ENCODE results near the gene CASKIN2. TPM values are rescaled to one million over a fixed set of nuclear protein-coding genes. Genes with fewer than 3 reads are reported as not detected.

Gene CASKIN2
- total and polyA plus RNA-seq, 3 experiments from 2014 or later = 0.15 to 11.1 (median 6.9) TPM

DNA sequence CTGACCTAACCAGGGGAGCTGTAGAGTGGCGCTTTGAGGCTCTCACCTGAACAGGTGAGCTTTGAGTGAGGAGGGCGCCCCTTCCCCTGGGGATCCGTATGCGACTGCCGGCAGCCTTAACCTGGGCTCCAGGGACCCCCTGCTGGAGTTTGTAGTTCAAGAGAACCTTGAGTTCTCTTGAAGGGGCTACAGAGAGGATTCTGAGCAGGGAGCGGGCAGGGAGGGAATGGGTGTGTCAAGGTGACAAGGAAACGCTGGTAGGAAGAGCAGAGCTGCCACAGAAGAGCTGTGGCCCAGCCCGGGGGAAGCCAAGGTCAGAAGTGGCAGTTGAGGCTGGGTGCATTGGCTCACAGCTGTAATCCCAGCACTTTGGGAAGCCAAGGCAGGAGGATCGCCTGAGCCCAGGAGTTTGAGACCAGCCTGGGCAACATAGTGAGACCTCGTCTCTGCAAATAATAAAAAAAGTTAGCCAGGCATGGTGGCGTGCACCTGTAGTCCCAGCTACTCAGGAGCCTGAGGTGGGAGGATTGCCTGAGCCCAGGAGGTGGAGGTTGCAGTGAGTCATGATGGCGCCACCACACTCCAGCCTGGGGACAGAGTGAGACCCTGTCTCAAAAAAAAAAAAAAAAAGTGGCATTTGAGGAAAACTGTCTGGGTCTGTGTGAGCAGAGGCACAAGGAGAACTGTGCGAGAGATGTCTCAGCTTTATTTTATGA, 11.4 kb upstream of the CASKIN2 start:
- no peaks in the 10 kb centered on the region for H3K9me3 Mint-ChIP-seq
- peaks cover 12 to 24% (median 15%) of the 10 kb centered on the region in 3 donors for H3K4me1 Mint-ChIP-seq
- Histone ChIP-seq H3K4me1 (ENCODE audit: insufficient read depth, low read length) (peaks cover 11% of the 10 kb centered on the region), H3K27ac (ENCODE audit: low read depth, low read length) (no peak overlapping the region), H3K9me3 (ENCODE audit: low read length) (no peaks in the 10 kb centered on the region), H3K4me3 (ENCODE audit: low read length) (peak overlapping the region; percentile 63), H3K36me3 (ENCODE audit: insufficient read depth, low read length) (peaks cover 12% of the 10 kb centered on the region), H3K27me3 (ENCODE audit: insufficient read depth, low read length, poor library complexity, severe bottlenecking) (no peaks in the 10 kb centered on the region)
- H3K4me3 Mint-ChIP-seq = peak overlapping the region; percentile 79 to 91 (median 86)
- DNase-seq = peak in 1 of 5 donors; percentile 16
- POLR2A ChIA-PET = interaction anchor here (0.7 to 3.7 kb wide), 3 partner anchors 9 to 15 kb away, joined by 4 to 44 read pairs (median 11); partner anchors contain the start of gene TSEN54
- CTCF ChIA-PET = interaction anchor here (0.9 to 2.3 kb wide), 5 partner anchors 8 to 222 kb away, joined by 3 to 13 read pairs (median 4); partner anchors contain the start of gene TSEN54
- H3K27ac Mint-ChIP-seq = peak overlapping the region in 6 of 8 donors; percentile 42 to 85 (median 61)
- H3K27me3 Mint-ChIP-seq = no peaks in the 10 kb centered on the region
- peaks cover 0 to 38% (median 0%) of the 10 kb centered on the region in 3 donors for H3K36me3 Mint-ChIP-seq

DNA sequence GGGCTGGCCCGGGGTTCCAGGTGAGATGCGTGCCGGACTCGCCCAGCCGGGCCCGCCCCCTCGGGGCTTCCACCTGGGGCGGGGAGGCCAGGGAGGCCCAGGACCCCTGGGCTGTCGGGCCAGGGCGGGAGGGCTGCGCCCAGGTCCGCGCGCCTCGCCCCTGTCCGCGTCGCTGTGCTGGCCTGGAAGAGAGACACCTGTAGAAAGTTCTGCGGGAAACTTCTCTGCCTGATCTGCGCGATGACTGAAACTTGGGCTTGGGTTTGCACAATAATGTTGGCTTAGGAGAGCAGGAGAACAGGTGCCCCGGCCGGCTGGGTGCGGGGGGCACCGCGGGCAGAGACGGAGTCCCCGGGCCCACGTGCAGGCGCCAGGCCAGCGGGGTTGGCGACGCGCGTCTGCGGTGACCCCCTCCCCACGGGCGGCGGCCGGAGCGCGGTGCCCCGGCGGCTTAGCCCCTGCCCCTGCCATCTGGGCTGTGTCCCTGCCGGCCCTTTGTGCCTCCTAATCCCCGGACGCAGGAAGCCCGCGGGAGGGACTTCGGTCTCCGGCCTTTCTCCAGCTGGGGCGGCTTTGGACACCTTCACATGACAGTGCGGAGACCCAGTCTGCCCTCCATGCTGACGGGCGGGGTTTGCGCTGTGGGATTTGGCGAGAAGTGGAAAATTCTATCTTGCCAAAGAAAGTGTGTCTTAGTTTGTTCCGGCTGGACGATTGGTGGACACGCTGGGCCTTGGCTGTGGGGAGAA, 10.6 kb upstream of the CASKIN2 start:
- POLR2A ChIA-PET = interaction anchor here (1.1 to 3.7 kb wide), 4 partner anchors 9 to 70 kb away, joined by 3 to 44 read pairs (median 9); partner anchors contain the start of genes TMEM94 and TSEN54
- peaks cover 12% of the 10 kb centered on the region for H3K36me3 ChIP-seq (ENCODE audit: insufficient read depth, low read length)
- H3K9me3 ChIP-seq (ENCODE audit: low read length) = no peaks in the 10 kb centered on the region
- H3K4me3 Mint-ChIP-seq = peak overlapping the region; percentile 79 to 91 (median 86)
- H3K36me3 Mint-ChIP-seq = peaks cover 0 to 40% (median 0%) of the 10 kb centered on the region in 3 donors
- no peaks in the 10 kb centered on the region for H3K27me3 Mint-ChIP-seq
- H3K9me3 Mint-ChIP-seq = no peaks in the 10 kb centered on the region
- H3K27ac ChIP-seq (ENCODE audit: low read depth, low read length) = no peak overlapping the region
- H3K27me3 ChIP-seq (ENCODE audit: insufficient read depth, low read length, poor library complexity, severe bottlenecking) = no peaks in the 10 kb centered on the region
- peak overlapping the region in 5 of 8 donors; percentile 42 to 81 (median 51) for H3K27ac Mint-ChIP-seq
- no peak for DNase-seq
- CTCF ChIA-PET = interaction anchor here (0.9 to 2.3 kb wide), 5 partner anchors 8 to 223 kb away, joined by 3 to 18 read pairs (median 4); partner anchors contain the start of gene TSEN54
- H3K4me3 ChIP-seq (ENCODE audit: low read length) = peak overlapping the region; percentile 63
- H3K4me1 Mint-ChIP-seq = peaks cover 12 to 22% (median 15%) of the 10 kb centered on the region in 3 donors
- H3K4me1 ChIP-seq (ENCODE audit: insufficient read depth, low read length) = peaks cover 11% of the 10 kb centered on the region

DNA sequence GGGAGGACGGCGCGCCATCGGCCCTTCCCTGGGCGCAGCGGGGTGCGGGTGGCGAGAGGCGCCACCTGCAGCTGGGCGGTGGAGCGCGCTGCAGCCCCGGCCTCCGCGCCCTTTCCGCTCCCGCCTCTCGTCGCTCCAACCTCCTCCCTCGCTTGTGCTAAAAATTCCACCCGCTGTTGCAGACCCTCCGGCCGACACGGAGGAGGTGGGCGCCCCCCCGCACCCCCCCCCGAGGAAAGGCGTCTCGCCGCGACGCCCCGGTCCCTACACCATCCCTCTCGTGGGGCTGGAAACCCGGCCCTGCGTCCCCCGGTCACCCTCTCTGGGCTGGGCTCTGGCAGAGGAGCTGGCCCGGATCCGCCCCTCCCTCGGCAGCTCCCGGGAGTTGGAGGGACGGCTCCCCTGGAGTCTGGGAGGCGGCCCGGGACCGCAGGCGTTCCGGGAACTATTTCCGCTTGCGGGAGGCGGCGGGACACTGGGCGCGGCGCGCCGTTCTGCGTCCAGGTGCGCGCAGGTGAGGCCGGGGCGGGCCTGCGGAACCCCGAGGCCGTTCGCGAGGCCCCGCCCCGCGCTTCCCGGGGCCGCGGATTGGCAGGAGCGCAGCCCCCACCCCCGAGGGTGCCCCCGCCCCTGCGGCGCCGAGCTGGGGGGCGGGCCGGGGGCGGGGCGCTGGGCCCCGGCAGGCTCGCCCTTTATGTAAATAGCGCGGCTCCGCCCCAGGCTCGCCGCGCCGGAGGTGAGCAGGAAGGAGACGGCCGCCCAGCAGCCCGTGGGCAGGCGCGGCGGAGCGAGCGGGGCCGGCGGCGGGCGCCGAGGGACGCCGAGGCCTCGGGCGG, 9.9 kb upstream of the CASKIN2 start, which contains the start of gene LLGL2:
Gene LLGL2, plus strand, starts transcription at position 728 of the 836 bp plus-strand sequence. CDS start 17,730 bp downstream, outside the sequence.
- Mint-ChIP-seq H3K4me1 (peaks cover 12 to 20% (median 15%) of the 10 kb centered on the region in 3 donors), H3K4me3 (peak within 1 kb of the TSS; percentile 79 to 91 (median 86)), H3K27me3 (no peaks in the 10 kb centered on the region), H3K36me3 (peaks cover 0 to 43% (median 0%) of the 10 kb centered on the region in 3 donors), H3K9me3 (no peaks in the 10 kb centered on the region), H3K27ac (peak within 1 kb of the TSS; percentile 42 to 94 (median 65))
- Histone ChIP-seq H3K4me3 (ENCODE audit: low read length) (peak within 1 kb of the TSS; percentile 63), H3K27ac (ENCODE audit: low read depth, low read length) (no peak within 1 kb of the TSS), H3K4me1 (ENCODE audit: insufficient read depth, low read length) (peaks cover 11% of the 10 kb centered on the region), H3K9me3 (ENCODE audit: low read length) (no peaks in the 10 kb centered on the region), H3K36me3 (ENCODE audit: insufficient read depth, low read length) (peaks cover 13% of the 10 kb centered on the region), H3K27me3 (ENCODE audit: insufficient read depth, low read length, poor library complexity, severe bottlenecking) (no peaks in the 10 kb centered on the region)
- POLR2A ChIA-PET = interaction anchor here (0.5 to 3.7 kb wide), 7 partner anchors 8 to 826 kb away, joined by 3 to 44 read pairs (median 4); partner anchors contain the start of genes MRPL58, TMEM94 and TSEN54
- CTCF ChIA-PET = interaction anchor here (0.6 to 2.2 kb wide), 5 partner anchors 9 to 99 kb away, joined by 3 to 18 read pairs (median 4); partner anchors contain the start of gene TSEN54
- DNase-seq = peak; percentile 80 to 91 (median 88)

DNA sequence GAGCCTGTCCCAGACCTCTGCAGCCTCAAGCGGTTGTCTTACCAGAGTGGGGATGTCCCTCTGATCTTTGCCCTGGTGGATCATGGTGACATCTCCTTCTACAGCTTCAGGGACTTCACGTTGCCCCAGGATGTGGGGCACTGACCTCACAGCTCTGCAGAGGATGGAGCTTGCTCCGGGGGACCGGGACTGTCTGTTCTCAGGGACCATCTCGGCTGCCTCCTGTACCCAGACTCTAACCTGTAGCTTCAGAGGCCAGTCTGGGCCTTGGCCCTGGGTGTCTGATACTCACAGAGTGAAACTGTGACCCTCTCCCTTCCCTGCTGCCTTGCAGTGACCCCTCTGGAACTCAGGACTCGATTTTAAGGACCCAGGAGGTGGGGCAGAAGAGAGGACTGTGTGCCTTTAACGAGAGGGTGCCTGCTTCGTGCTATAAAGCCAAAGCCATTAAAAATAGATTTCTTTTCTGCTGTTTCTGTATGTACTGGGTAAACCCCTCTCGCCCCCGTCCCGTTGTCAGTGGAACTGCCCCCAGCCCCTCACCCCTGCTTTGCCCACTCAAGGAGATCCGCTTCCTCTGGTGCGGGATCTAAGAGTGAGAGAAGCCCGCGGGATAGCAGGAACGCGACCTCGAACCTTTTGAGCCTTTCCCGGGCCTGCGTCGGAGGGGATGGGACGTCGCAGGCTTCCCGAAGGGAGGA, 9.1 kb upstream of the CASKIN2 start:
- H3K9me3 Mint-ChIP-seq = no peaks in the 10 kb centered on the region
- peak in 1 of 5 donors; percentile 5 for DNase-seq
- Histone ChIP-seq H3K4me3 (ENCODE audit: low read length) (no peak overlapping the region), H3K4me1 (ENCODE audit: insufficient read depth, low read length) (peaks cover 15% of the 10 kb centered on the region), H3K27me3 (ENCODE audit: insufficient read depth, low read length, poor library complexity, severe bottlenecking) (no peaks in the 10 kb centered on the region), H3K27ac (ENCODE audit: low read depth, low read length) (no peak overlapping the region), H3K9me3 (ENCODE audit: low read length) (no peaks in the 10 kb centered on the region), H3K36me3 (ENCODE audit: insufficient read depth, low read length) (peaks cover 19% of the 10 kb centered on the region)
- H3K4me3 Mint-ChIP-seq = peak overlapping the region; percentile 65 to 88 (median 69)
- peak overlapping the region in 6 of 8 donors; percentile 35 to 94 (median 56) for H3K27ac Mint-ChIP-seq
- peaks cover 0 to 44% (median 0%) of the 10 kb centered on the region in 3 donors for H3K36me3 Mint-ChIP-seq
- ChIA-PET CTCF (interaction anchor here (0.9 to 2.2 kb wide), 5 partner anchors 8 to 99 kb away, joined by 3 to 18 read pairs (median 4); partner anchors contain the start of gene TSEN54), POLR2A (interaction anchor here (3.7 kb wide), 1 partner anchor 7 kb away, joined by 44 read pairs; the partner anchor contains the start of gene TSEN54)
- H3K4me1 Mint-ChIP-seq = peaks cover 16 to 24% (median 16%) of the 10 kb centered on the region in 3 donors
- no peaks in the 10 kb centered on the region for H3K27me3 Mint-ChIP-seq

DNA sequence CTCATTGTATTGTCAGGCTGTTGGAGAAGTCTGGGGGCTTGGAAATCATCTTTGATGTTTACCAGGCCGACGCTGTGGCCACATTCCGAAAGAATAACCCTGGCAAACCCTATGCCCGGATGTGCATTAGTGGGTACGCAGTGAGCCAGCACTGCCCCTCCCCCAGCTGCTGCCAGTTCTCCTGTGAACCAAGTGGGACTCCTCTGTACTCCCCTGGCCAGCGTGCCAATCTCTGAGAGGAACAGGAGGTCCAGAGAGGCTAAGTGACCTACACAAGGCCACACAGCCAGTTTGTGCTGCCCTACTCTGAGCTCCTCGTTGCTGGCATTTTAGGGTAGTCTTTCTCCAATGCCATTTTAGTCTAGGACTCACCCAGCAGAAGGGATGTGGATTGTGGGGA, 8.3 kb upstream of the CASKIN2 start:
- H3K27me3 Mint-ChIP-seq = no peaks in the 10 kb centered on the region
- CTCF ChIA-PET = interaction anchor here (0.9 to 2.2 kb wide), 4 partner anchors 7 to 19 kb away, joined by 3 to 18 read pairs (median 4); partner anchors contain the start of gene TSEN54

DNA sequence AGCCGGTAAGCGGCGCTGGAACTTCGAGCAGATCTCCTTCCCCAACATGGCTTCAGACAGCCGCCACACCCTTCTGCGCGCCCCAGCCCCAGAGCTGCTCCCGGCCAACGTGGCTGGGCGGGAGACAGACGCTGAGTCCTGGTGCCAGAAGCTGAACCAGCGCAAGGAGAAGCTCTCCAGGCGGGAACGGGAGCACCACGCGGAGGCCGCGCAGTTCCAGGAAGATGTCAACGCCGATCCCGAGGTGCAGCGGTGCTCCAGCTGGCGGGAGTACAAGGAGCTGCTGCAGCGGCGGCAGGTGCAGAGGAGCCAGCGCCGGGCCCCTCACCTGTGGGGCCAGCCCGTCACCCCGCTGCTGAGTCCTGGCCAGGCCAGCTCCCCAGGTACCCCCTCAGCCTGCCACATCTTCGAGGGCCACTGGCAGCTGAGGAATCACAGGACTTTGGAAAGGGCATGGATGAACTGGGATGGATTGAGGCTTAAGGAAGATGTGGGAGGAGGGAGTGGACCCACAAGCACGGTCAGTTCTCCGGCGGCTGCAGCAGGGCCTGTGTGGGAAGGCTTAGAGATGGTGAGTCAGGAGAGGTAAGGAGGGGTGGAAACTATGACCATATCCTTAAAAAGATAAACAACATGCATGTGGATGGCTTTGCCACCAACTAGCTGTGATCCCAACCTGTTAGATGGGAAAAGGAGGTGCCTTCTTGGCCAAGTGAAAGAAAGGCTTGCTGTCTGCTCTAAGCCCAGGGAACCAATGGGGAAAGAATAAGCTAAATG, 6.8 kb upstream of the CASKIN2 start:
- DNase-seq = no peak
- peaks cover 0 to 2% of the 10 kb centered on the region in 2 donors for H3K27me3 Mint-ChIP-seq
- peaks cover 3 to 59% (median 10%) of the 10 kb centered on the region in 3 donors for H3K36me3 Mint-ChIP-seq
- peak overlapping the region in 1 of 7 donors; percentile 48 for H3K4me3 Mint-ChIP-seq
- Histone ChIP-seq H3K36me3 (ENCODE audit: insufficient read depth, low read length) (peaks cover 19% of the 10 kb centered on the region), H3K4me3 (ENCODE audit: low read length) (no peak overlapping the region), H3K27me3 (ENCODE audit: insufficient read depth, low read length, poor library complexity, severe bottlenecking) (no peaks in the 10 kb centered on the region), H3K4me1 (ENCODE audit: insufficient read depth, low read length) (peaks cover 37% of the 10 kb centered on the region), H3K9me3 (ENCODE audit: low read length) (no peaks in the 10 kb centered on the region), H3K27ac (ENCODE audit: low read depth, low read length) (no peak overlapping the region)
- peaks cover 35 to 45% (median 36%) of the 10 kb centered on the region in 3 donors for H3K4me1 Mint-ChIP-seq
- no peak overlapping the region for H3K27ac Mint-ChIP-seq
- ChIA-PET CTCF (interaction anchor here (1.3 kb wide), 1 partner anchor 12 kb away, joined by 4 read pairs; no protein-coding TSS in a partner anchor), POLR2A (interaction anchor here (1.7 kb wide), 1 partner anchor 13 kb away, joined by 4 read pairs; no protein-coding TSS in a partner anchor)
- H3K9me3 Mint-ChIP-seq = no peaks in the 10 kb centered on the region

More for the DNA sequence above, 8.3 kb upstream of the CASKIN2 start:
- Mint-ChIP-seq H3K27ac (peak overlapping the region in 4 of 8 donors; percentile 12 to 61 (median 46)), H3K36me3 (peaks cover under 1 to 48% (median 6%) of the 10 kb centered on the region in 3 donors), H3K4me1 (peaks cover 23 to 31% (median 23%) of the 10 kb centered on the region in 3 donors), H3K4me3 (peak overlapping the region in 3 of 7 donors; percentile 5 to 88 (median 80)), H3K9me3 (no peaks in the 10 kb centered on the region)
- no peak overlapping the region for H3K27ac ChIP-seq (ENCODE audit: low read depth, low read length)
- POLR2A ChIA-PET = no interaction called here
- H3K27me3 ChIP-seq (ENCODE audit: insufficient read depth, low read length, poor library complexity, severe bottlenecking) = no peaks in the 10 kb centered on the region
- H3K9me3 ChIP-seq (ENCODE audit: low read length) = no peaks in the 10 kb centered on the region
- no peak for DNase-seq
- no peak overlapping the region for H3K4me3 ChIP-seq (ENCODE audit: low read length)
- peaks cover 19% of the 10 kb centered on the region for H3K36me3 ChIP-seq (ENCODE audit: insufficient read depth, low read length)
- H3K4me1 ChIP-seq (ENCODE audit: insufficient read depth, low read length) = peaks cover 22% of the 10 kb centered on the region

Data from CD8-positive, alpha-beta memory T cell (primary cell).